ENCODE measurements around the gene GPSM1.
"Not testable (repeated sequence)": the region's sequence is repeated elsewhere in the genome, so short reads cannot be mapped to it uniquely, and the experiment has no call there.

Gene GPSM1

DNA sequence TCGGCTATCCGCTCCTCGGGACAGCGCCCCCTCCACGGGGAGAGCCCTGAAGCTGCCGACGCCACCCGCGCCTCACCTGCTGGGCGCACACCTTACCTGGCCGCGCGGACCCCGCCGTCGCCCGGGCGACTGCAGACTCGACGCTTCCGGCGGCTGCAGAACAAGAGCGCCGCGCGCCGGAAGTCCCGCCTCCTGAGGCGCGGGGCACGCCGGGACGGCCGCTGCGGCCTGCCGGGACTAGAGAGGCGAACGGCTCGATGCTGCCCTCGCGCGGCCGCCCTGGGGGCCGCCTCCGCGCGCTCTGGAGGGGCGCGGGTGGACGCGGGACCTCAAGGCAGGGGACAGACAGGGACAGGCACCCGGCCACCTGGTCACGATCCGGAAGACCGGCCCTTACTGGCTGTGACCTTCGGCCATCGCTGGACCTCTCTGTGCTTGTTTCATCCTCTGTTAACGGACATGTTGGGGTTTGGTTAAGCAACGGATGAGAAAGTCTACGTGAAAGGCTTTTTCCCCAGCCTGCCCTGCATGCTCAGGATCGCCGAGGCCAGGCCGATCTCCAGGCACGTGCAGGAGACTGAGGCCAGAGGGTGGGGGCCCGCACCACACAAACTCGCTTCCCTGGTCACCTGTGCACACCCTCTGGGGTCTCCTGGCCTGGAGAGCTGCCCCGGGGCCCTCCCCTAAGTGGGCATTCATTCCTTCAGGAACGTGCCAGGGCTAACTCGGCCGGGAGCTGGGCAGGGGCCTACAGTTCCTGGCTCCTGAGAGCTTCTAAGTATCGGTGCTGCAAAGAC lies 72.9 kb downstream of the GPSM1 start, which contains the start of gene SNAPC4:
SNAPC4 (minus strand) TSS at position 133 of the 797 bp plus-strand sequence. CDS start 1,742 bp downstream, outside the sequence.
- DNase-seq, result peak; percentile 78 to 80

DNA sequence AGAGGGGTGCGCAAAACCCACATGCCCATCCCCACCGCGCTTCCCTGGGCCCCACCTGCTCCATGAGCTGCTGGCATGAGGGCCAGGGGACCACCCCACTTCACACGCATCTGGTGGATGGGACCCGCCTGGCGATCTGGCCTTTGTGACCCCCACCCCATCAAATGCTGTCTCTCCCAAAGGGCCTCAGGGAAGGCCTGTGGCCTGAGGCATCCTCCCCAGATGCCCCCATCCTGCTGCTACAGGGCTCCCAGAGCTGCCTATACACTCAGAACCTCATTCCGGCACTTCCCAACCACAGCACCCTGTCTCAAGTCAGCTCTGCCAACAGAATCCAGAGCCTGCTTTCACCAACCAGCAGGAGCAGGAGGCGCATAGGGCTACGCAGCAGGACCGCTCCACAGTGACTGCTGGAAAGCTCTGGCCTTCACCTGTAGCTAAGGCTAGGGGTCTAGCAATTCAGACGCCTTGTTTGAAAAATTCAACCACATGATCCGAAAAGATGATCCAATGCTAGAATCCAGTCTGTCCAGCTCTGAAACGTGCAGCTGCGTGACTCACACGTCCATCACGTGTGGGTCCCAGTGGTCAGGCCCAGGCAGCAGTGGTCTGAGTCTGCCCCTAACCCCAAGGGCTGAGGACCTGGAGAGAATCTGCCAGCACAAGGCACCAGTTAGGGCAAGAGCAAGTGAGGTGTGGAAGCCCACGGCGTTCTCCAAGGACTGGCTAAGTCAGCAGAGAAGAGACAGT lies 74.0 kb downstream of the GPSM1 start:
- DNase-seq, result no peak

DNA sequence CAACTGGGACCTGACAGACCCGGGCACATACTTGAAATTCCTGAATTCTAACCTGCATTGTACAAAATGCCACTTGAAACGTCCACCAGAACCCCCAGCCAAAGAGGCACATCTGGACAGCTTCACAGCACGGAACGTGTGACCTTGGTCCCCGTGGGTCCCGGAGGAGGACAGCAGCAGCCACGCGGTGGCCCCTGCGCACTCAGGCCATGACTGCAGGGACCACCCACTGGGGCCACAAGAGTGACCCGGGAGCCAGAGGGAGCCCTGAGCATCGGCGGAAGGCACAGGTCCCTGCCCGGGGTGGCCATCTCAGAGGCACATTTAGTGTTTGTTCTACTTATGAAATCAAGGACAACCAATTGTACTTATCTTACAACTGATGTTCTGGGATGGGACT lies 74.7 kb downstream of the GPSM1 start:
- DNase-seq, result no peak

DNA sequence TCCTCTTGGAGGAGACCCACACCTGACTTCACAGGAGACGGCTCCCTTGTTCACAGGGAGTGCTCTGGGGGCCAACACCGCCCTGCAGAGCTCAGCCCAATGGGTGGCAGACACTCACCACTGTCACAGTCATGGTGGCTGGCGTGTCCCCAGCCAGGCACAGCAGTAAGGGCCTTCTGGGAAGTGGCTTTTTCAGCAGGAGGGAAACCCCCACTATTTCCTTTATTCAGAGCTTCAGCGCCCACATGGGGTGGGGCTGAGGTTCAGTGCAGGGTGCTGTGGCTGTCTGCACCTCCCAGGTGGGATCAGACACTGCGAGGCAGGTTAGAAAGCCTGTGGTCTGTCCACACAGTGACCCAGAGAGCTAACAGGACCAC lies 76.2 kb downstream of the GPSM1 start:
- no peak for DNase-seq

DNA sequence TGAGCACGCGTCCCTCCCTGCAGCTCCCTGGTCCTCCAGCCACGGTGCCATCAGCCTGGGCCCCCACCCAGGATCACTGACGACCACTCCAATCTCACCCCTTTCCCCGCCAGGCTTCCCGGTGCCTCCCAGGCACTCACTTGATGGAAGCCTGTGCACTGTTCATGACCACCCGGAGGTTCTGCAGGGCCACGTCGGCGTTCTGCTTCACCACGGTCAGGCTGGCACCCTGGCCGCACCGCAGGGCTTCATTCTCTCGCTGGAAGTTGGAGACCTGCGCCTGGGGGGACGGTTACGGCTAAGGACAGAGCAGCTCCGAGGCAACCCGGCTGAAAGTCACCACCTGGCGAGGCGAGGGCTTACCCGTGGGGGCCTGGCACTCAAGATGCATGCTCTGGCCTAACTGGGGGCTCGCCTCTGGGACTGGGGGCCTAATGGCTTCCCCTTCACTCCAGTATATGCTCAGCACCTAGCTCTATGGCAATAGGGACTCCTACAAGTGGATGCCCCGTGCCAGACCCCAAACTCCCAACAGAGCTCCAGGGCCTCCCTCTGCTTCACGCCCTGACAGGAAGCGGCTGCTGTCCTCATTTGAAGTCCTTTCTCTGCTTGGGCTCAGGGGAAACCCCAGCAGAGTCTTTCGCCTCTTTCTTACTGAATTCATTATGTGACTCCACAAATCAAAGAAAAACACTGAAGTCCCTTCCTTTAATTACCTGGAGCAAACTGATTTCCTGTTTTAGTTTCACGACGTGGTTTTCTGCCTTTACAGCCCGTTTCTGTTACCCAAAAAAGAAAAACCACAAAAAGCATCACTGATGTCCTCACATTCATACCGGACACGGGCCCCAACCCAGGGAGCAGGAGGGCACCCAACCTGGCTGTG lies 76.8 kb downstream of the GPSM1 start:
- no peak for DNase-seq

DNA sequence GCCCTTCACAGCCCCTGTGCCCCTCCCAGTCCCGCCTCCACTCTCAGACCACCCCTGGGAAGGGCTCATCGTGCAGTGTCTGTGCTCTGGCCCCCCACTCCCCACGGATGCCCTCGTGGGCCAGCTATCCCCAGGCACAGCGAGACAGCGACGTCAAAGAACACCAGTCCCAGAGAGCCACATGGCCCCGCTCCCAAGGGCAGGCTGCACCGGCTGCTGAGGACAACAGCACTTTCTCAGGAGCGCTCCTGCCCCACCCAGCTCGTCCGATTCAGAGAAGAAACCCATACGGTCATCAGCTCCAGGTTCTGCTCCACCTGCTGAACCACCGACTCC lies 77.4 kb downstream of the GPSM1 start:
- DNase-seq, result no peak

DNA sequence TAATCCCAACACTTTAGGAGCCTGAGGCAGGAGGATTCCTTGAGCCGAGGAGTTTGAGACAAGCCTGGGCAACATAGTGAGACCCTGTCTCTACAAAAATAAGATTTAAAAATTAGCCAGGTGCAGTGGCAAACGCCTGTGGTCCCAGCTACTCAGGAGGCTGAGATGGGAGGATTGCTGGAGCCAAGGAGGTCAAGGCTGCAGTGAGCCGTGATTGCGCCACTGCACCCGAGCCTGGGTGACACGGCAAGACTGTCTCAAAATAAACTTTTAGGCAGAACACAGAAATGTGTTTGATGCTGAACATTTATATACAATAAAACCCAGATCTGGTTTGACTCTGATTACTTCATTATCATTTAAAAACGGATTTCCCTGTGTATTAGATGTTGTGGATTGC lies 78.1 kb downstream of the GPSM1 start:
- DNase-seq, result no peak

DNA sequence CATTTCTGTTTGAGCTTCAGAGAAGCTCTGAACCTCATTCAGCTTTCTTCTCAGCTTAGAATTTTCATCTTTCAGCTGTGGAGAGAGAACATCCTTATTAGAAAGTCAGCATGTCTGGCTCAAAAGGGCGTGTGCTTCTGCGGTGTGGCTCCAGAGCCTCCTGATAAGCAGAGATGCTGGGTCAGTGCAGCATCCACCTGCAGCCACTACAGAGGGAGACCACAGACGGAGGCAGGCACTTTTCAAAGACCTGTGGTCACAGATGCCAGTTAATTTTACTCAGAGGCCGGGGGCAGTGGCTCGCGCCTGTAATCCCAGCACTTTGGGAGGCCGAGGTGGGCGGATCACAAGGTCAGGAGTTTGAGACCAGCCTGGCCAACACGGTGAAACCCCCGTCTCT lies 78.6 kb downstream of the GPSM1 start:
- not testable (repeated sequence) for DNase-seq

DNA sequence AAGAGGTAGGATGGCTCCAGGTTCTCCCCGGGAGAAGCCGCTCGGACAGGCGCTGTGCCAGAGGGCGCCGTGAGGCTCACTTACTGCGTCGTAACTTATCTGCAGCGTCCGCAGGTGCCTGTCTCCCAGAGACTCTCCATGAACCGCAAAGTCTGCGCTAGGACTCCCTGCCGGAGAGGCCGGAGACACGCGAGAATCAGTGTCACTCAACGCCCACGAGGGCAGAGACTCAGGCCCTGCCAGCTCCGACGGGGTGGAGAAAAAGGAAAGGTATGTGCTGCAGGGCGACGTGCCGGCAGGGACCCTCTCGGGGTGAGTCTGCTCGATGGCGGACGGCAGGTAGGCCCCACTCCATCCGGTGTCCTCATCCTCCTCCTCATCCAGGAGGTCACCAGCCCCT lies 79.7 kb downstream of the GPSM1 start:
- not testable (repeated sequence) for DNase-seq

DNA sequence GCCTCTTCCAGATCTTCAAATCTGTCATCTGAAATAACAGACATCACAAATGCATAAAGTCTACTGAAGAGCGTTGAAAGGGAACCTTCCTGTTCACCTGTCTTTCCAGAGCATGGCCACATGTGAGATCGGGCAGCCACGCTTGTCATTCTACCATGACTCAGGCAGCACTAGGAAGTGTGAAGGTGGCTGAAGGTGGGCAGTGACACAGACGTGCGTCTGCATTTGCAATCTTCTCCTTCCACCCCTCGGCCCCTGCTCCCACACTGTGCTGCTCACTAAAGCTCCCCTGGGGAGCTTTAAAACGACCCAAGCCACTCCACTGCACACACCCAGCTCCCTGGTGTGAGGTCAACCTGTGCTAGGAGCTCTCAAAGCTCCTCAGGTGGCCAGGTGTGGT lies 80.6 kb downstream of the GPSM1 start:
- DNase-seq, result no peak
